Hepatocyte (in vitro differentiated cells): ENCODE measurements around the gene CFL1. TPM values are rescaled to one million over a fixed set of nuclear protein-coding genes. Genes with fewer than 3 reads are reported as not detected.

Source experiments
- DNase-seq: peaks from one replicate; pipeline ENCODE4 v3.0.0-alpha.2; 2016; ENCODE audit warnings: low spot score
- H2AFZ ChIP-seq: fragments of 200-600 bp; sonication (generic); 2 replicates; pipeline ENCODE4 v1.6.0; 2016; ENCODE audit warnings: antibody characterized with exemption, mild to moderate bottlenecking
- H3K27ac ChIP-seq: fragments of 200-600 bp; sonication (generic); 2 replicates; pipeline ENCODE4 v1.5.1; 2016; ENCODE audit warnings: mild to moderate bottlenecking
- H3K27me3 ChIP-seq: fragments of 200-600 bp; sonication (generic); 2 replicates; pipeline ENCODE4 v1.6.1; 2016
- H3K36me3 ChIP-seq: fragments of 200-600 bp; sonication (generic); replicated peaks from 2 replicates; pipeline ENCODE4 v1.5.1; 2016; ENCODE audit warnings: low read depth; ENCODE audit not compliant: insufficient read depth
- H3K4me1 ChIP-seq: fragments of 200-600 bp; sonication (generic); 2 replicates; pipeline ENCODE4 v1.5.1; 2016; ENCODE audit warnings: mild to moderate bottlenecking, moderate library complexity; ENCODE audit not compliant: insufficient read depth
- H3K4me2 ChIP-seq: fragments of 200-600 bp; sonication (generic); 2 replicates; pipeline ENCODE4 v1.6.0; 2016
- H3K4me3 ChIP-seq: fragments of 200-600 bp; sonication (generic); 2 replicates; pipeline ENCODE4 v1.5.1; 2016; ENCODE audit warnings: mild to moderate bottlenecking
- H3K79me2 ChIP-seq: fragments of 200-600 bp; sonication (generic); 2 replicates; pipeline ENCODE4 v1.6.0; 2017; ENCODE audit warnings: mild to moderate bottlenecking
- H3K9me2 ChIP-seq: fragments of 200-600 bp; sonication (generic); replicated peaks from 2 replicates; pipeline ENCODE4 v1.6.0; 2017; ENCODE audit warnings: mild to moderate bottlenecking; ENCODE audit not compliant: insufficient read depth
- H3K9me3 ChIP-seq: fragments of 200-600 bp; sonication (generic); 2 replicates; pipeline ENCODE4 v1.5.1; 2016; ENCODE audit warnings: low read depth, mild to moderate bottlenecking
- H4K20me1 ChIP-seq: fragments of 200-600 bp; sonication (generic); 2 replicates; pipeline ENCODE4 v1.6.0; 2016; ENCODE audit warnings: mild to moderate bottlenecking; ENCODE audit not compliant: insufficient read depth, poor library complexity, severe bottlenecking
- EZH2 ChIP-seq: fragments of 200-600 bp; sonication (generic); IDR thresholded peaks from 2 replicates; pipeline ENCODE4 v1.6.1; 2016; ENCODE audit warnings: antibody characterized with exemption, mild to moderate bottlenecking, borderline replicate concordance
- EZH2phosphoT487 ChIP-seq: fragments of 200-600 bp; sonication (generic); IDR thresholded peaks from one replicate; pipeline ENCODE4 v1.6.1; 2018; ENCODE audit warnings: antibody characterized with exemption, mild to moderate bottlenecking, low read depth, moderate library complexity; ENCODE audit not compliant: unreplicated experiment, severe bottlenecking
- WGBS: methylation state at CpG from one replicate; pipeline ENCODE4 v1.1.6; 2016; ENCODE audit warnings: low lambda C conversion rate; ENCODE audit errors: missing lambda C conversion rate; 5-methylcytosine and 5-hydroxymethylcytosine counted together
- polyA plus RNA-seq: library from polyadenylated mRNA; unstranded; fragments of >200 nt; fragmentation: Nextera tagmentation; extraction: Ambion mirVana; gene quantifications from 2 replicates; pipeline ENCODE4 v1.2.1, GENCODE V29; 2016
- total RNA-seq: library from RNA; depleted of rRNA; stranded (reverse); fragments of >200 nt; gene quantifications from 2 replicates; pipeline ENCODE4 v1.2.3, GENCODE V29; 2014
- TF ChIP-seq, protein P1 (sequence below): fragments of 200-600 bp; sonication (generic); IDR thresholded peaks from 2 replicates; pipeline ENCODE4 v1.5.1; 2016; ENCODE audit warnings: antibody characterized with exemption, mild to moderate bottlenecking; ENCODE audit not compliant: poor library complexity

CFL1 gene
- total and polyA plus RNA-seq, 2 experiments from 2014 or later, result 720 to 1,698 TPM

DNA sequence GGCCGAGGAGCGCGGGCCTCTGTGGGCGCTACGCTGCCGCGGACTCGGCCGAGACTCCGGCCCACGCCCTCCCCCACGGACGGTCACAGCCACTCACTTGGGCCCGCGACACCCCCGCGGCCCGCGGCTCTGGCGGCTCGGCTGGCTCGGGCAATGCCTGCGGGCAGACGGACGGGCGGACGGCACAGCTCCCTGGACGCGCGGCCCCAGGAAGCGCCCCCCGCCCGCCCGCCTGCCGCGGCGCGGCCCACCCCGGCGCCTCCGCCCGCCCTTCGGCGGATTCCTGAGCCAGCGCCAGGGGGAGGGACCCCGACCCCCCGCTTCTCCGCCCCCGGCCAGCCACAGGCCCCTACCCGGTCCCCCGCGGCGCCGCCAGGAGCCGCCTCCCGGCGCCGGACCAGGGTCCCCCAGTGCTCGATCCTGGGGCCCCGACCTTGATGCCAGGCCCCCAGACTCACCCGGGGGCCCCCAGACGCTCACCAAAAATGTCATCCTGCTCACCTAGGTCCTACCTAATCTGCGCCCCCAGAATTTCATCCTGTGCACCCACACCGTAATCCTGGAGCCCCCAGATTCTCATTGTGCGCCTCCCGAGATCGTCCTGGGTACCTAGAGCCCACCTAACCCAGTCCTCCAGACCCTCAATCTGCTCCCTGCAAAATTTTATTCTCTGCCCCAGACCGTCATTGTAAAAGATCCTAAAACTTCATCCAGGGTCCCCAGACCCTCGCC is 14.8 kb upstream of the CFL1 start, which contains the start of gene EFEMP2:
TSS of gene EFEMP2 (minus strand) at position 215 of the 732 bp plus-strand sequence. CDS start 446 bp downstream, outside the sequence.
- H3K79me2 ChIP-seq, result no peaks in the 10 kb centered on the region
- H3K4me2 ChIP-seq, result peak within 1 kb of the TSS; percentile 99
- H3K36me3 ChIP-seq, result no peaks in the 10 kb centered on the region
- no peaks in the 10 kb centered on the region for H3K27me3 ChIP-seq
- no peaks in the 10 kb centered on the region for H3K9me2 ChIP-seq
- no peaks in the 10 kb centered on the region for H3K4me1 ChIP-seq
- no peak for TF ChIP-seq EZH2
- TF ChIP-seq, protein P1, sequence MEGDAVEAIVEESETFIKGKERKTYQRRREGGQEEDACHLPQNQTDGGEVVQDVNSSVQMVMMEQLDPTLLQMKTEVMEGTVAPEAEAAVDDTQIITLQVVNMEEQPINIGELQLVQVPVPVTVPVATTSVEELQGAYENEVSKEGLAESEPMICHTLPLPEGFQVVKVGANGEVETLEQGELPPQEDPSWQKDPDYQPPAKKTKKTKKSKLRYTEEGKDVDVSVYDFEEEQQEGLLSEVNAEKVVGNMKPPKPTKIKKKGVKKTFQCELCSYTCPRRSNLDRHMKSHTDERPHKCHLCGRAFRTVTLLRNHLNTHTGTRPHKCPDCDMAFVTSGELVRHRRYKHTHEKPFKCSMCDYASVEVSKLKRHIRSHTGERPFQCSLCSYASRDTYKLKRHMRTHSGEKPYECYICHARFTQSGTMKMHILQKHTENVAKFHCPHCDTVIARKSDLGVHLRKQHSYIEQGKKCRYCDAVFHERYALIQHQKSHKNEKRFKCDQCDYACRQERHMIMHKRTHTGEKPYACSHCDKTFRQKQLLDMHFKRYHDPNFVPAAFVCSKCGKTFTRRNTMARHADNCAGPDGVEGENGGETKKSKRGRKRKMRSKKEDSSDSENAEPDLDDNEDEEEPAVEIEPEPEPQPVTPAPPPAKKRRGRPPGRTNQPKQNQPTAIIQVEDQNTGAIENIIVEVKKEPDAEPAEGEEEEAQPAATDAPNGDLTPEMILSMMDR, result no peak
- TF ChIP-seq EZH2phosphoT487, result no peak
- H3K4me3 ChIP-seq, result peak within 1 kb of the TSS; percentile 58
- H3K27ac ChIP-seq, result peak within 1 kb of the TSS; percentile 80
- DNase-seq, result peak; percentile 73
- H3K9me3 ChIP-seq, result no peaks in the 10 kb centered on the region
- H4K20me1 ChIP-seq, result no peaks in the 10 kb centered on the region
- H2AFZ ChIP-seq, result peak within 1 kb of the TSS; percentile 52
- WGBS, result 1% methylated on average over 43 of the region's 69 CpGs

GRCh38 chr11:65871811-65872548 is 14.0 kb upstream of the CFL1 start:
- Histone ChIP-seq H3K4me1 (no peaks in the 10 kb centered on the region), H3K79me2 (no peaks in the 10 kb centered on the region), H3K27me3 (no peaks in the 10 kb centered on the region), H3K4me3 (peak overlapping the region; percentile 58), H3K9me3 (no peaks in the 10 kb centered on the region), H2AFZ (peak overlapping the region; percentile 52), H3K36me3 (no peaks in the 10 kb centered on the region), H3K27ac (peak overlapping the region; percentile 65), H4K20me1 (no peaks in the 10 kb centered on the region), H3K9me2 (no peaks in the 10 kb centered on the region), H3K4me2 (peak overlapping the region; percentile 99)
- peak; percentile 68 for DNase-seq
- TF ChIP-seq, protein P1, result no peak
- TF ChIP-seq EZH2phosphoT487 (no peak), EZH2 (no peak)
- 31% methylated on average over 18 of the region's 26 CpGs for WGBS

- Histone ChIP-seq H3K4me1 (no peaks in the 10 kb centered on the region), H4K20me1 (no peaks in the 10 kb centered on the region), H3K27me3 (no peaks in the 10 kb centered on the region), H3K4me3 (no peak overlapping the region), H3K4me2 (peak overlapping the region; percentile 99), H2AFZ (no peak overlapping the region), H3K27ac (peak overlapping the region; percentile 65), H3K79me2 (no peaks in the 10 kb centered on the region), H3K9me2 (no peaks in the 10 kb centered on the region), H3K36me3 (no peaks in the 10 kb centered on the region), H3K9me3 (no peaks in the 10 kb centered on the region)
- WGBS, result 84% methylated on average over 16 of the region's 24 CpGs
- TF ChIP-seq EZH2 (no peak), EZH2phosphoT487 (no peak)
- DNase-seq, result no peak
These were observed 13.0 kb upstream of the CFL1 start for GRCh38 chr11:65870706-65871681.
